Activated CD8-positive, alpha-beta T cell treated with anti-CD3 and anti-CD28 coated beads for 36 hours (primary cell): Measurements from ENCODE around the gene HECA. TPM values are rescaled to one million over a fixed set of nuclear protein-coding genes. Genes with fewer than 3 reads are reported as not detected.
"Not testable (repeated sequence)": the region's sequence is repeated elsewhere in the genome, so short reads cannot be mapped to it uniquely, and the experiment has no call there.

Experiments used
- ATAC-seq: fragments of 200-7000 bp; cut with Tn5 transposase; one replicate; pipeline ENCODE4 v1.10.0; 2021; ENCODE audit warnings: mild to moderate bottlenecking, moderate library complexity
- CTCF ChIA-PET: fragments of 350-600 bp; sonication (Branson Sonifier 250); formaldehyde crosslinking; loops from one replicate; lab custom pipeline; 2021; ENCODE audit warnings: antibody characterized with exemption; lab: Charles Lee
- POLR2A ChIA-PET: fragments of 350-600 bp; sonication (Branson Sonifier 250); formaldehyde crosslinking; loops from one replicate; lab custom pipeline; 2021; ENCODE audit warnings: antibody characterized with exemption; lab: Charles Lee
- DNase-seq: peaks from one replicate; pipeline ENCODE4 v3.0.0-alpha.2; 2020
- H3K27ac Mint-ChIP-seq: one replicate; pipeline ENCODE4 v1.8.0; 2021; ENCODE audit warnings: mild to moderate bottlenecking, mixed read lengths
- H3K27me3 Mint-ChIP-seq: one replicate; pipeline ENCODE4 v1.8.0; 2021; ENCODE audit warnings: mixed read lengths
- H3K36me3 Mint-ChIP-seq: one replicate; pipeline ENCODE4 v1.8.0; 2021; ENCODE audit warnings: low read depth, mixed read lengths
- H3K4me1 Mint-ChIP-seq: one replicate; pipeline ENCODE4 v1.8.0; 2021; ENCODE audit warnings: low read depth, mixed read lengths
- H3K4me3 Mint-ChIP-seq: one replicate; pipeline ENCODE4 v1.8.0; 2021; ENCODE audit warnings: mild to moderate bottlenecking, moderate library complexity, mixed read lengths
- H3K9me3 Mint-ChIP-seq: one replicate; pipeline ENCODE4 v1.8.0; 2021; ENCODE audit warnings: mixed read lengths
- CTCF ChIP-seq: fragments of 200-600 bp; IDR thresholded peaks from one replicate; pipeline ENCODE4 v1.8.0; 2022; ENCODE audit warnings: antibody characterized with exemption, mild to moderate bottlenecking
- intact Hi-C: fragments of 100-400 bp; cut with micrococcal nuclease; formaldehyde crosslinking; loops from one replicate; pipeline ENCODE4 v1.10.0; 2022
- total RNA-seq, 2 experiments: library from RNA; stranded (reverse); gene quantifications; one replicate each; pipeline ENCODE4 v1.2.3, GENCODE V29; 2021

Gene HECA
- total RNA-seq, 2 experiments from 2014 or later: 45.4 to 47.1 TPM

DNA sequence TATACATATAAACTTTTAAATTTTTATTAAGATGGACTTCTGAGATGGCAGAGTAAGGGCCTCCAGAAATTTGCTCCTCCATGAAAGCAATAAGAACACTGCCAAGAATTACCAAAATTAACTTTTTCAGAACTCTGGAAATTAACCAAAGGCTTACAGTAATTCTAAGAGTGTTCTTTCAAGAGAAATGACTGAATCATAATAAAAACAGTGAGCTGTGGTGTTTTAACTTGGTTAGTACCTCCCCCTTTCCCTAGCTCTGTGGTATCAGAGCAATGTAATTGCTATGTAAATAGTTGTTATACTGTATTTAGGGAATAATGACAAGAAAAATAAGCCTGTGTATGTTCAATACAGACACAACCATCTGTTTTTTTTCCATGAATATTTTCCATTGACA is 19.0 kb downstream of the HECA start:
- H3K27me3 Mint-ChIP-seq: no peaks in the 10 kb centered on the region
- peaks cover 2% of the 10 kb centered on the region for H3K9me3 Mint-ChIP-seq
- no peak overlapping the region for H3K4me3 Mint-ChIP-seq
- peaks cover 38% of the 10 kb centered on the region for H3K36me3 Mint-ChIP-seq
- no peak for DNase-seq
- ChIA-PET POLR2A (interaction anchor here (1.3 to 12.5 kb wide), 7 partner anchors 9 to 21 kb away, joined by 3 to 89 read pairs (median 10); no protein-coding TSS in a partner anchor), CTCF (interaction anchor here (0.7 to 1.4 kb wide), 6 partner anchors 9 to 211 kb away, joined by 3 to 6 read pairs (median 4); no protein-coding TSS in a partner anchor)
- peak; percentile 45 for ATAC-seq
- peak overlapping the region; percentile 95 for H3K27ac Mint-ChIP-seq
- intact Hi-C loops: loop anchor here (2.0 to 5.0 kb wide), 2 partner anchors 17 to 138 kb away; partner anchors contain the start of gene TXLNB
- no peak for TF ChIP-seq CTCF
- peaks cover 79% of the 10 kb centered on the region for H3K4me1 Mint-ChIP-seq

DNA sequence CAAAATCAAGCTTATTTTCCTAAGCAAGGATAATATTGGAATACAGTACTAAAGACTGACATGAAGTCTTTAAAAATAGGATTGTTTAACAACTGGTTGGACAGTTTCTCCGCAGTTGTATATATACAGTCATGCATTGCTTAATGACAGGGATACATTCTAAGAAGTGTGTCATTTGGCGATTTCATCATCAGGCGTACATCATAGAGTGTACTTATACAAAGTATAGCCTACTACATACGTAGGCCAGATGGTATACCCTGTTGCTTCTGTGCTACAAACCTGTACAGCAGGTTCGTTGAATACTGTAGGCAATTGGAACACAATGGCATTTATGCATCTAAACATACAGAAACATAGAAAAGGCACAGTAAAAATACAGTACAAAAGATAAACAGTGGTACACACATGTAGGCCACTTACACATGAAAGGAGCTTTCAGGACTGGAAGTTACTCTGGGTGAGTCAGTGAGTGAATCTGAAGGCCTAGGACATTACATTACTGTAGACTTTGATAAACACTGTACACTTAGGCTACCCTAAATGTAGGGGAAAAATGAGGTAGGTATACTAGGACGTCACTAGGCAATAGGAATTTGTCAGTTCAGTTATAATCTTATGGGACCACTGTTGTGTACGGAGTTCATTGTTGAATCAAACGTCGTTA is 20.1 kb downstream of the HECA start:
- no peak for DNase-seq
- H3K9me3 Mint-ChIP-seq: peaks cover 2% of the 10 kb centered on the region
- no peak overlapping the region for H3K4me3 Mint-ChIP-seq
- peaks cover 78% of the 10 kb centered on the region for H3K4me1 Mint-ChIP-seq
- POLR2A ChIA-PET: interaction anchor here (1.3 to 12.5 kb wide), 5 partner anchors 7 to 22 kb away, joined by 5 to 89 read pairs (median 39); no protein-coding TSS in a partner anchor
- no peaks in the 10 kb centered on the region for H3K27me3 Mint-ChIP-seq
- intact Hi-C loops: loop anchor here (5.0 kb wide), 1 partner anchor 137 kb away; the partner anchor contains the start of gene TXLNB
- H3K36me3 Mint-ChIP-seq: peaks cover 42% of the 10 kb centered on the region
- H3K27ac Mint-ChIP-seq: peak overlapping the region; percentile 95
- peak; percentile 41 for ATAC-seq
- CTCF ChIA-PET: interaction anchor here (0.7 to 1.4 kb wide), 7 partner anchors 15 to 209 kb away, joined by 3 to 6 read pairs (median 4); no protein-coding TSS in a partner anchor
- no peak for TF ChIP-seq CTCF

GRCh38 chr6:139156102-139156501 is 21.2 kb downstream of the HECA start:
- no peak overlapping the region for H3K4me3 Mint-ChIP-seq
- POLR2A ChIA-PET: interaction anchor here (1.3 to 12.5 kb wide), 4 partner anchors 11 to 23 kb away, joined by 5 to 89 read pairs (median 24); no protein-coding TSS in a partner anchor
- H3K9me3 Mint-ChIP-seq: peaks cover 2% of the 10 kb centered on the region
- H3K4me1 Mint-ChIP-seq: peaks cover 81% of the 10 kb centered on the region
- H3K36me3 Mint-ChIP-seq: peaks cover 44% of the 10 kb centered on the region
- TF ChIP-seq CTCF: no peak
- intact Hi-C loops: no loop called here
- DNase-seq (no peak), ATAC-seq (no peak)
- CTCF ChIA-PET: interaction anchor here (0.8 to 1.4 kb wide), 3 partner anchors 11 to 21 kb away, joined by 4 read pairs; no protein-coding TSS in a partner anchor
- no peaks in the 10 kb centered on the region for H3K27me3 Mint-ChIP-seq
- peak overlapping the region; percentile 87 for H3K27ac Mint-ChIP-seq

DNA sequence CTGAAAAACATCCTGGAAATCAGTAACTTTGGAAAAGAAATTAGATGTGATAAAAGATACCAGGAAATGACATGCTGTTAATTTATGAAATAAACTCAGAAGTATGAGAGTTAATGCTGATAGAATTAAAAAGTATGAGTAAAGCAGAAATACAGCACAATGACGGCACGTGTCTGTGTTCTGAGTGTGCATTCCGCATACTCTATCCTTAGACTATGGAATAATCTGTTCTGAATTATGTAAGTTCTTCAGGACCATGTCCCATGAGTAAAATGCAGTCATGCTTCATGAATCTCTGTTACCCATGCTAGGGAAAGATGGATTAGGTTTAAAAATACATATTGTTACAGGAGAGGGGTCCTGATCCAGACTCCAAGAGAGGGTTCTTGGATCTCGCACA is 21.7 kb downstream of the HECA start:
- ChIA-PET POLR2A (interaction anchor here (4.8 to 12.5 kb wide), 2 partner anchors 12 to 18 kb away, joined by 39 to 89 read pairs; no protein-coding TSS in a partner anchor), CTCF (interaction anchor here (0.8 to 1.4 kb wide), 2 partner anchors 11 to 19 kb away, joined by 4 read pairs; no protein-coding TSS in a partner anchor)
- peak overlapping the region; percentile 87 for H3K27ac Mint-ChIP-seq
- H3K27me3 Mint-ChIP-seq: no peaks in the 10 kb centered on the region
- peaks cover 81% of the 10 kb centered on the region for H3K4me1 Mint-ChIP-seq
- no peak for DNase-seq
- no peak for ATAC-seq
- intact Hi-C loops: no loop called here
- H3K36me3 Mint-ChIP-seq: peaks cover 44% of the 10 kb centered on the region
- peaks cover 2% of the 10 kb centered on the region for H3K9me3 Mint-ChIP-seq
- TF ChIP-seq CTCF: no peak
- no peak overlapping the region for H3K4me3 Mint-ChIP-seq

DNA sequence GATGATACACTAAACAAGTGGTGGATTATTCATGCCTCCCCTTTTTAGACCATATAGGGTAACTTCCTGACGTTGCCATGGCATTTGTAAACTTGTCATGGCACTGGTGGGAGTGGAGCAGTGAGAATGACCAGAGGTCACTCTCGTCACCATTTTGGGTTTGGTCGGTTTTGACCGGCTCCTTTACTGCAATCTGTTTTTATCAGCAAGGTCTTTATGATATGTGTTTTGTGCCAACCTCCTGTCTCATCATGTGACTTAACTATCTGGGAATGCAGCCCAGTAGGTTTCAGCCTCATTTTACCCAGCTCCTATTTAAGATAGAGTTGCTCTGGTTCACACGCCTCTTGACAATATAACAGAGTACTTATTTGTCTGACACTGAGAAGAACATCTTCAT is 22.2 kb downstream of the HECA start:
- Mint-ChIP-seq H3K36me3 (peaks cover 47% of the 10 kb centered on the region), H3K4me1 (peaks cover 81% of the 10 kb centered on the region), H3K27ac (peak overlapping the region; percentile 90)
- intact Hi-C loops, ATAC-seq, H3K9me3 Mint-ChIP-seq, H3K4me3 Mint-ChIP-seq, CTCF ChIA-PET, H3K27me3 Mint-ChIP-seq, DNase-seq: not testable (repeated sequence)
- POLR2A ChIA-PET: interaction anchor here (12.5 kb wide), 1 partner anchor 18 kb away, joined by 89 read pairs; no protein-coding TSS in a partner anchor
